B cell (primary cell): ENCODE data around the gene NACC1. TPM values are rescaled to one million over a fixed set of nuclear protein-coding genes. Genes with fewer than 3 reads are reported as not detected.
A peak's percentile ranks its signal among the peaks of the same experiment; 100 is the strongest.
"Not testable (repeated sequence)": the region's sequence is repeated elsewhere in the genome, so short reads cannot be mapped to it uniquely, and the experiment has no call there.

Experiments
- ATAC-seq: fragments of 200-7000 bp; cut with Tn5 transposase; one replicate; pipeline ENCODE4 v1.10.0; 2021; ENCODE audit warnings: low read depth, mild to moderate bottlenecking, moderate number of reproducible peaks, moderate library complexity
- CTCF ChIA-PET: fragments of 350-600 bp; sonication (Branson Sonifier 250); formaldehyde crosslinking; loops from one replicate; lab custom pipeline; 2021; ENCODE audit warnings: antibody characterized with exemption, inconsistent platforms; lab: Charles Lee
- POLR2A ChIA-PET: fragments of 350-600 bp; sonication (Branson Sonifier 250); formaldehyde crosslinking; loops from one replicate; lab custom pipeline; 2021; ENCODE audit warnings: antibody characterized with exemption; lab: Charles Lee
- DNase-seq: peaks from one replicate; pipeline ENCODE4 v3.0.0; 2013
- H2AFZ ChIP-seq: 2 replicates; pipeline ENCODE4 v1.6.1; 2012; ENCODE audit warnings: mild to moderate bottlenecking, low read depth, low read length; ENCODE audit not compliant: insufficient read depth, poor library complexity, severe bottlenecking
- H3K27ac ChIP-seq, 2 donors: 1 replicate in 1 of 2; 2 replicates in 1 of 2; pipeline ENCODE4 v1.5.1; 2012 to 2013; ENCODE audit warnings: low read length in 2 of 2, mild to moderate bottlenecking in 2 of 2, moderate library complexity in 1 of 2
- H3K27me3 ChIP-seq, 4 experiments: fragments of 200-600 bp in 1 of 4; sonication (generic) in 1 of 4; replicated peaks in 1 of 4; 1 replicate in 2 of 4; 2 replicates in 2 of 4; pipeline versions ENCODE4 v1.6.1 to v1.7.0; 2013 to 2016; ENCODE audit warnings: low read length in 3 of 4, mild to moderate bottlenecking in 2 of 4, mixed read lengths in 1 of 4, moderate library complexity in 1 of 4; ENCODE audit not compliant: insufficient read depth in 4 of 4, control insufficient read depth in 3 of 4; ENCODE audit errors: control extremely low read depth in 1 of 4
- H3K36me3 ChIP-seq, 2 experiments: replicated peaks in 1 of 2; 1 replicate in 1 of 2; 2 replicates in 1 of 2; pipeline versions ENCODE4 v1.6.1 to v1.7.1; 2013; ENCODE audit warnings: low read length in 1 of 2; ENCODE audit not compliant: insufficient read depth in 2 of 2, control insufficient read depth in 1 of 2; ENCODE audit errors: control extremely low read depth in 1 of 2, extremely low read depth in 1 of 2
- H3K4me1 ChIP-seq, 2 donors: fragments of 200-600 bp in 1 of 2; sonication (generic) in 1 of 2; 1 replicate in 1 of 2; 2 replicates in 1 of 2; pipeline versions ENCODE4 v1.5.1 to v1.6.1; 2013 to 2017; ENCODE audit warnings: low read length in 2 of 2; ENCODE audit not compliant: control insufficient read depth in 2 of 2, insufficient read depth in 2 of 2
- H3K4me2 ChIP-seq: replicated peaks from 2 replicates; pipeline ENCODE3; 2012; ENCODE audit warnings: mild to moderate bottlenecking, low read depth, low read length; ENCODE audit not compliant: poor library complexity, severe bottlenecking
- H3K4me3 ChIP-seq, 5 experiments: fragments of 200-600 bp in 1 of 5; sonication (generic) in 1 of 5; 1 replicate in 3 of 5; 2 replicates in 2 of 5; pipeline versions ENCODE4 v1.5.1 to v1.7.0; 2011 to 2016; ENCODE audit warnings: low read length in 4 of 5, mild to moderate bottlenecking in 4 of 5, low read depth in 2 of 5, control low read depth in 1 of 5, moderate library complexity in 1 of 5; ENCODE audit not compliant: insufficient read depth in 1 of 5; ENCODE audit errors: control extremely low read depth in 1 of 5, extremely low read depth in 1 of 5
- H3K79me2 ChIP-seq: fragments of 200-600 bp; sonication (generic); one replicate; pipeline ENCODE4 v1.6.0; 2016; ENCODE audit warnings: low read length; ENCODE audit not compliant: control insufficient read depth, insufficient read depth
- H3K9ac ChIP-seq: fragments of 200-600 bp; sonication (generic); 2 replicates; pipeline ENCODE4 v1.6.1; 2017; ENCODE audit warnings: mild to moderate bottlenecking, low read length, moderate library complexity
- H3K9me3 ChIP-seq, 3 donors: one replicate each; pipeline versions ENCODE4 v1.6.1 to v1.7.1; 2013; ENCODE audit warnings: low read length in 2 of 3; ENCODE audit not compliant: control insufficient read depth in 2 of 3, insufficient read depth in 1 of 3; ENCODE audit errors: control extremely low read depth in 1 of 3
- H4K20me1 ChIP-seq: 2 replicates; pipeline ENCODE4 v1.6.0; 2012; ENCODE audit warnings: mild to moderate bottlenecking, low read length; ENCODE audit not compliant: insufficient read depth, control insufficient read depth, poor library complexity, severe bottlenecking
- H3K27ac Mint-ChIP-seq: one replicate; pipeline ENCODE4 v1.8.0; 2021; ENCODE audit warnings: mixed read lengths
- H3K27me3 Mint-ChIP-seq: one replicate; pipeline ENCODE4 v1.8.0; 2021; ENCODE audit warnings: mixed read lengths
- H3K4me1 Mint-ChIP-seq: one replicate; pipeline ENCODE4 v1.8.0; 2021; ENCODE audit warnings: mixed read lengths
- H3K4me3 Mint-ChIP-seq: one replicate; pipeline ENCODE4 v1.8.0; 2021; ENCODE audit warnings: mixed read lengths
- H3K9me3 Mint-ChIP-seq: one replicate; pipeline ENCODE4 v1.8.0; 2022; ENCODE audit warnings: mixed read lengths; ENCODE audit not compliant: insufficient read depth
- CTCF ChIP-seq: fragments of 200-600 bp; IDR thresholded peaks from one replicate; pipeline ENCODE4 v1.8.0; 2022; ENCODE audit warnings: antibody characterized with exemption, mild to moderate bottlenecking
- EZH2 ChIP-seq: IDR thresholded peaks from 2 replicates; pipeline ENCODE4 v1.6.1; 2012; ENCODE audit warnings: borderline replicate concordance, low read depth, mild to moderate bottlenecking, moderate library complexity, low read length; ENCODE audit not compliant: insufficient read depth, poor library complexity, severe bottlenecking
- WGBS: methylation state at CpG from one replicate; pipeline ENCODE4 v1.1.5; 2013; ENCODE audit warnings: missing lambda C conversion rate; ENCODE audit not compliant: insufficient coverage; 5-methylcytosine and 5-hydroxymethylcytosine counted together
- intact Hi-C: fragments of 100-400 bp; cut with micrococcal nuclease; formaldehyde crosslinking; loops from one replicate; pipeline ENCODE4 v1.10.0; 2022
- polyA plus RNA-seq: library from polyadenylated mRNA; depleted of rRNA; stranded (reverse); fragments of >200 nt; gene quantifications from 2 replicates; pipeline ENCODE4 v1.2.3, GENCODE V29; 2012
- total RNA-seq, 2 donors: library from RNA; stranded (reverse); fragments of 120-200 nt in 1 of 2; gene quantifications; 1 replicate in 1 of 2; 2 replicates in 1 of 2; pipeline versions ENCODE4 v1.2.3 to v1.2.4, GENCODE V29; 2013 to 2022

Gene NACC1
- total and polyA plus RNA-seq, 2 donors (not counting 1 experiment from before 2014, with no cell fraction given): 25.9 to 27.5 TPM

- H3K27me3 Mint-ChIP-seq, ATAC-seq, H3K27me3 ChIP-seq, DNase-seq, H3K27ac ChIP-seq, intact Hi-C loops, H3K9me3 ChIP-seq, H3K9me3 Mint-ChIP-seq: not testable (repeated sequence)
- 53% methylated on average over 14 of the region's 17 CpGs for WGBS
- peaks cover 0 to 16% of the 10 kb centered on the region in 2 experiments for H3K36me3 ChIP-seq
- peaks cover 9 to 29% of the 10 kb centered on the region in 2 donors for H3K4me1 ChIP-seq
- Mint-ChIP-seq H3K27ac (peak overlapping the region; percentile 94), H3K4me1 (peaks cover 31% of the 10 kb centered on the region), H3K4me3 (peak overlapping the region; percentile 92)
- peak overlapping the region; percentile 60 to 100 (median 98) for H3K4me3 ChIP-seq
- peaks cover 18% of the 10 kb centered on the region for H4K20me1 ChIP-seq
- peak overlapping the region; percentile 97 for H2AFZ ChIP-seq
- peaks cover 69% of the 10 kb centered on the region for H3K79me2 ChIP-seq
- H3K4me2 ChIP-seq: peak overlapping the region; percentile 95
- H3K9ac ChIP-seq: peak overlapping the region; percentile 97
- ChIA-PET CTCF (interaction anchor here (0.9 to 2.5 kb wide), 7 partner anchors 19 to 687 kb away, joined by 3 to 32 read pairs (median 7); no protein-coding TSS in a partner anchor), POLR2A (interaction anchor here (0.6 to 2.8 kb wide), 7 partner anchors 8 to 491 kb away, joined by 3 to 22 read pairs (median 7); partner anchors contain the start of gene NACC1)
These were observed 31.1 kb downstream of the NACC1 start for GRCh38 chr19:13149173-13149627.

GRCh38 chr19:13149628-13150186 is 31.6 kb downstream of the NACC1 start:
- WGBS: 2% methylated on average over 42 of the region's 46 CpGs

More at GRCh38 chr19:13149628-13150186, 31.6 kb downstream of the NACC1 start:
- intact Hi-C loops: loop anchor here (1.0 to 5.0 kb wide), 6 partner anchors 17 to 987 kb away; partner anchors contain the start of genes ASF1B and NACC1
- peaks cover 31% of the 10 kb centered on the region for H3K4me1 Mint-ChIP-seq
- peak overlapping the region; percentile 94 for H3K27ac Mint-ChIP-seq
- Histone ChIP-seq H3K4me1 (peaks cover 9 to 29% of the 10 kb centered on the region in 2 donors), H3K27me3 (no peaks in the 10 kb centered on the region), H2AFZ (peak overlapping the region; percentile 97), H3K36me3 (peaks cover 0 to 15% of the 10 kb centered on the region in 2 experiments), H4K20me1 (peaks cover 19% of the 10 kb centered on the region), H3K9me3 (no peaks in the 10 kb centered on the region), H3K79me2 (peaks cover 69% of the 10 kb centered on the region), H3K27ac (peak overlapping the region; percentile 43 to 96), H3K4me2 (peak overlapping the region; percentile 95), H3K4me3 (peak overlapping the region; percentile 60 to 100 (median 98)), H3K9ac (peak overlapping the region; percentile 97)
- H3K4me3 Mint-ChIP-seq: peak overlapping the region; percentile 92
- TF ChIP-seq CTCF (no peak), EZH2 (no peak)
- CTCF ChIA-PET: interaction anchor here (0.7 to 2.5 kb wide), 13 partner anchors 19 to 713 kb away, joined by 3 to 32 read pairs (median 4); no protein-coding TSS in a partner anchor
- DNase-seq (no peak), ATAC-seq (peak; percentile 2)
- POLR2A ChIA-PET: interaction anchor here (0.6 to 2.8 kb wide), 11 partner anchors 8 to 112 kb away, joined by 3 to 22 read pairs (median 7); partner anchors contain the start of gene NACC1
- no peaks in the 10 kb centered on the region for H3K27me3 Mint-ChIP-seq
- H3K9me3 Mint-ChIP-seq: no peaks in the 10 kb centered on the region
